ENCODE data around the gene DBF4B.
A peak's percentile ranks its signal among the peaks of the same experiment; 100 is the strongest.

- TF ChIP-seq POLR2AphosphoS5 (IDR thresholded peaks at IDR 0.05; ENCODE audit: low read depth, low read length), result 0 out of 2 replicates have a peak, but pooled peaks have one; percentile 27
- no peak for TF ChIP-seq CTCF (IDR thresholded peaks at IDR 0.05 in 2 of 3, conservative IDR thresholded peaks at IDR 0.05 in 1 of 3; ENCODE audit: borderline replicate concordance in 1 of 3, insufficient read depth in 1 of 3, low read depth in 2 of 3, low read length in 2 of 3)
- TF ChIP-seq POLR2A (IDR thresholded peaks at IDR 0.05; ENCODE audit: borderline replicate concordance, extremely low read depth, insufficient read depth, insufficient read length), result no peak
- no peak for TF ChIP-seq SP1 (IDR thresholded peaks at IDR 0.05; ENCODE audit: low read depth)
- no peak for TF ChIP-seq SRF (IDR thresholded peaks at IDR 0.05; ENCODE audit: low read depth)
- TF ChIP-seq JUND (IDR thresholded peaks at IDR 0.05), result no peak
- no peak for TF ChIP-seq CEBPB (IDR thresholded peaks at IDR 0.05; ENCODE audit: low read depth)
- TF ChIP-seq YY1 (IDR thresholded peaks at IDR 0.05; ENCODE audit: extremely low read depth, insufficient replicate concordance, low read depth, low read length), result no peak
- TF ChIP-seq MAX (IDR thresholded peaks at IDR 0.05), result no peak
- TF ChIP-seq EZH2 (IDR thresholded peaks at IDR 0.05), result no peak
Measured at GRCh38 chr17:44775838-44776621, 67.6 kb downstream of the DBF4B start.
